Smooth muscle cell (in vitro differentiated cells): ENCODE results near the gene MBTD1. TPM values are rescaled to one million over a fixed set of nuclear protein-coding genes. Genes with fewer than 3 reads are reported as not detected.

ENCODE experiments used
- DNase-seq: peaks from one replicate; lab custom pipeline; 2025; ENCODE audit not compliant: unreplicated experiment; lab: John Stamatoyannopoulos, UW
- H2AFZ ChIP-seq: fragments of 200-600 bp; sonication (generic); 2 replicates; pipeline ENCODE4 v1.6.0; 2016; ENCODE audit warnings: antibody characterized with exemption, low read depth, mild to moderate bottlenecking
- H3F3A ChIP-seq: fragments of 200-600 bp; sonication (generic); 2 replicates; pipeline ENCODE4 v1.6.0; 2017; ENCODE audit warnings: antibody characterized with exemption, low read depth
- H3K27ac ChIP-seq: fragments of 200-600 bp; sonication (generic); 2 replicates; pipeline ENCODE4 v1.5.1; 2016; ENCODE audit warnings: low read depth, mild to moderate bottlenecking
- H3K27me3 ChIP-seq: fragments of 200-600 bp; sonication (generic); 2 replicates; pipeline ENCODE4 v1.6.1; 2016; ENCODE audit warnings: low read depth, mild to moderate bottlenecking
- H3K36me3 ChIP-seq: fragments of 200-600 bp; sonication (generic); 2 replicates; pipeline ENCODE4 v1.5.1; 2016; ENCODE audit warnings: low read depth
- H3K4me1 ChIP-seq: fragments of 200-600 bp; sonication (generic); 2 replicates; pipeline ENCODE4 v1.5.1; 2016; ENCODE audit warnings: low read depth
- H3K4me2 ChIP-seq: fragments of 200-600 bp; sonication (generic); 2 replicates; pipeline ENCODE4 v1.6.0; 2016; ENCODE audit warnings: mild to moderate bottlenecking
- H3K4me3 ChIP-seq: fragments of 200-600 bp; sonication (generic); 2 replicates; pipeline ENCODE4 v1.5.1; 2016; ENCODE audit warnings: mild to moderate bottlenecking
- H3K79me2 ChIP-seq: fragments of 200-600 bp; sonication (generic); 2 replicates; pipeline ENCODE4 v1.6.0; 2016; ENCODE audit warnings: low read depth, mild to moderate bottlenecking
- H3K9ac ChIP-seq: fragments of 200-600 bp; sonication (generic); 2 replicates; pipeline ENCODE4 v1.6.0; 2016; ENCODE audit warnings: low read depth
- H3K9me3 ChIP-seq: fragments of 200-600 bp; sonication (generic); replicated peaks from 2 replicates; pipeline ENCODE4 v1.5.1; 2016; ENCODE audit warnings: low read depth
- H4K20me1 ChIP-seq: fragments of 200-600 bp; sonication (generic); 2 replicates; pipeline ENCODE4 v1.6.0; 2016; ENCODE audit warnings: low read depth
- WGBS: methylation state at CpG from one replicate; pipeline ENCODE4 v1.1.7; 2016; ENCODE audit warnings: low lambda C conversion rate; 5-methylcytosine and 5-hydroxymethylcytosine counted together
- polyA plus RNA-seq: library from polyadenylated mRNA; unstranded; fragments of >200 nt; fragmentation: Nextera tagmentation; extraction: Ambion mirVana; gene quantifications from 2 replicates; pipeline ENCODE4 v1.2.1, GENCODE V29; 2016
- total RNA-seq: library from RNA; depleted of rRNA; stranded (reverse); fragments of >200 nt; gene quantifications from 2 replicates; pipeline ENCODE4 v1.2.3, GENCODE V29; 2014
- TF ChIP-seq, protein P1 (sequence below): fragments of 200-600 bp; sonication (generic); IDR thresholded peaks from 2 replicates; pipeline ENCODE4 v1.5.1; 2017; ENCODE audit warnings: borderline replicate concordance, mild to moderate bottlenecking, antibody characterized with exemption; ENCODE audit not compliant: insufficient read depth, poor library complexity, severe bottlenecking

MBTD1 gene
- total and polyA plus RNA-seq, 2 experiments from 2014 or later = 1.3 to 11.3 TPM

DNA sequence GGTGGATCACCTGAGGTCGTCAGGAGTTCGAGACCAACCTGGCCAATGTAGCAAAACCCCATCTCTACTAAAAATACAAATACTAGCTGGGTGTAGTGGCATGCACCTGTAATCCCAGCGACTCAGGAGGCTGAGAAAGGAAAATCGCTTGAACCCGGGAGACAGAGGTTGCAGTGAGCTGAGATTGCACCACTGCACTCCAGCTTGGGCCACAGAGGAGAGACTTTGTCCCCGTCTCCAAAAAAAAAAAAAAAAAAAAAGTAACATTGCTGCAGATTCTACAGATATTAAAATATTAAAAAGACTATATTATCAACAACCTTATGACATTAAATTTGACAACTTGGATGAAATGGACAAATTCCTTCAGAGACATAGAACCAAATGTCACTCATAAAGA lies 25.7 kb downstream of the MBTD1 start:
- no peaks in the 10 kb centered on the region for H3K36me3 ChIP-seq
- no peak overlapping the region for H3K9ac ChIP-seq
- peaks cover 63% of the 10 kb centered on the region for H3K79me2 ChIP-seq
- peaks cover 71% of the 10 kb centered on the region for H4K20me1 ChIP-seq
- no peaks in the 10 kb centered on the region for H3F3A ChIP-seq
- H3K27ac ChIP-seq = no peak overlapping the region
- H2AFZ ChIP-seq = no peak overlapping the region
- TF ChIP-seq, protein P1, sequence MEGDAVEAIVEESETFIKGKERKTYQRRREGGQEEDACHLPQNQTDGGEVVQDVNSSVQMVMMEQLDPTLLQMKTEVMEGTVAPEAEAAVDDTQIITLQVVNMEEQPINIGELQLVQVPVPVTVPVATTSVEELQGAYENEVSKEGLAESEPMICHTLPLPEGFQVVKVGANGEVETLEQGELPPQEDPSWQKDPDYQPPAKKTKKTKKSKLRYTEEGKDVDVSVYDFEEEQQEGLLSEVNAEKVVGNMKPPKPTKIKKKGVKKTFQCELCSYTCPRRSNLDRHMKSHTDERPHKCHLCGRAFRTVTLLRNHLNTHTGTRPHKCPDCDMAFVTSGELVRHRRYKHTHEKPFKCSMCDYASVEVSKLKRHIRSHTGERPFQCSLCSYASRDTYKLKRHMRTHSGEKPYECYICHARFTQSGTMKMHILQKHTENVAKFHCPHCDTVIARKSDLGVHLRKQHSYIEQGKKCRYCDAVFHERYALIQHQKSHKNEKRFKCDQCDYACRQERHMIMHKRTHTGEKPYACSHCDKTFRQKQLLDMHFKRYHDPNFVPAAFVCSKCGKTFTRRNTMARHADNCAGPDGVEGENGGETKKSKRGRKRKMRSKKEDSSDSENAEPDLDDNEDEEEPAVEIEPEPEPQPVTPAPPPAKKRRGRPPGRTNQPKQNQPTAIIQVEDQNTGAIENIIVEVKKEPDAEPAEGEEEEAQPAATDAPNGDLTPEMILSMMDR = no peak
- over 99% methylated on average over 5 of the region's 6 CpGs for WGBS
- H3K27me3 ChIP-seq = no peaks in the 10 kb centered on the region
- no peak for DNase-seq
- H3K4me3 ChIP-seq = no peak overlapping the region
- no peaks in the 10 kb centered on the region for H3K4me1 ChIP-seq
- no peaks in the 10 kb centered on the region for H3K9me3 ChIP-seq
- H3K4me2 ChIP-seq = no peak overlapping the region

DNA sequence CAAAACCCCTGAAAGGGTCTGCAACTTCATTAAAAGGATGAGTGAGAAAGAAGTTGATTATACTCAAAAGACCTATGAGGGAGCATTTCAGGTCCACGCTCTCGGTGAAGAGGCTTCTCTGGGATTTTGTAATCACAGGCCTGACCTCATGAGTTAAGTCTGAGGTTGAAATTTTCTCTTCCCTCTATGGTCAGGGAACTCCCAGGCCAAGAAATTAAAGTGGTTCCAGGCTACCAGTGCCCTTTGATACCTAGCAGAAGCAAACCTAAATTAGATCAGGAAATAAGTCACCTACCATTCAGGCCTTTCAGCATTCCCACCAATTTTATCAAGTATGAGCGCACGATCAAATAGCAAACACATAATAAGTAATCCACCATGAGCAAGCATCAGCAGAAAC lies 27.9 kb downstream of the MBTD1 start:
- H3K9ac ChIP-seq = no peak overlapping the region
- H3K36me3 ChIP-seq = no peaks in the 10 kb centered on the region
- peaks cover 62% of the 10 kb centered on the region for H3K79me2 ChIP-seq
- H3K27me3 ChIP-seq = no peaks in the 10 kb centered on the region
- H3K4me3 ChIP-seq = no peak overlapping the region
- no peak overlapping the region for H3K27ac ChIP-seq
- DNase-seq = no peak
- peaks cover 64% of the 10 kb centered on the region for H4K20me1 ChIP-seq
- H3F3A ChIP-seq = no peaks in the 10 kb centered on the region
- WGBS = 95% methylated on average over 4 of the region's 4 CpGs
- H3K4me1 ChIP-seq = no peaks in the 10 kb centered on the region
- TF ChIP-seq, protein P1 = no peak
- no peaks in the 10 kb centered on the region for H3K9me3 ChIP-seq
- no peak overlapping the region for H3K4me2 ChIP-seq
- no peak overlapping the region for H2AFZ ChIP-seq

DNA sequence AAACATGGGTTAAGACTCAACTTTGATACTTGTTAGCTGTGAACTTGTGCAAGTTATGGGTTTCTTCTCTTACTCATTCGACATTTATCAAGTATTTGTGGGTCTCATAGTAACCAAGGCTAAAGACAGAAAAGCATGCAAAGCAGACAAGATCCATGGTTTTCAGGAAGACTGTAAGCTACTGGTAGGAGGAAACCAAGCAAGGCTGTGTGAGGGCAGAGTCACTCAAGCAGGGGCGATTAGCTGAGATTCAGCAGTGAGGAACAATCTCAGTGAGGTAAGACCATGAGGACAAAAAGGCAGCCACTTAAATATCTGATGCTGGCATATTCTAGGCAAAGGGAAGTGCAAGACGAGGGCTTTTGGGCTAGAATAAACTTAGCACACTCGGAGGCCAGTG lies 29.5 kb downstream of the MBTD1 start:
- no peaks in the 10 kb centered on the region for H3K9me3 ChIP-seq
- TF ChIP-seq, protein P1 = no peak
- H3K27me3 ChIP-seq = no peaks in the 10 kb centered on the region
- no peak overlapping the region for H3K27ac ChIP-seq
- H3K4me2 ChIP-seq = no peak overlapping the region
- H3K36me3 ChIP-seq = no peaks in the 10 kb centered on the region
- H2AFZ ChIP-seq = no peak overlapping the region
- H4K20me1 ChIP-seq = peaks cover 62% of the 10 kb centered on the region
- WGBS = 77% methylated on average over 4 of the region's 4 CpGs
- H3K4me1 ChIP-seq = no peaks in the 10 kb centered on the region
- no peak overlapping the region for H3K9ac ChIP-seq
- peaks cover 53% of the 10 kb centered on the region for H3K79me2 ChIP-seq
- no peak for DNase-seq
- no peaks in the 10 kb centered on the region for H3F3A ChIP-seq
- H3K4me3 ChIP-seq = no peak overlapping the region

DNA sequence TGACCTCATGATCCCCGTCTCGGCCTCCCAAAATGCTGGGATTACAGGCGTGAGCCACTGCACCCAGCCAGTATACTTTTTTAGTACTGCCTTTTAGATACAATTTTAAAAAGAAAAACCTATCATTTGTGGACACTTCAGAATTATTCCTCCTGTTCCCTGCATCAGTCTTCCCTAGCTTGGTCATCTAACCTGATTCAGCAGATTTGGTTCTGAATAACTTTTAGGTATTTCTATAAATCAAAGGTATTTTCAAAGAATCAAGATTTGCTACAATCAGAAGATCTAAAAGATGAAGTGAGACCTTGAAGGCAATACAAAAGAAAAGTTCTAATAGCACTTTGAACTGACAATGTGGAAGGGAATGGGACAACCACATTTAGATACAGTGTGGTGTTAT lies 30.0 kb downstream of the MBTD1 start:
- Histone ChIP-seq H3K36me3 (no peaks in the 10 kb centered on the region), H3K9ac (no peak overlapping the region), H2AFZ (no peak overlapping the region), H3K27ac (no peak overlapping the region), H3K4me1 (no peaks in the 10 kb centered on the region), H3K79me2 (peaks cover 48% of the 10 kb centered on the region), H4K20me1 (peaks cover 60% of the 10 kb centered on the region), H3K27me3 (no peaks in the 10 kb centered on the region), H3K4me2 (no peak overlapping the region), H3K9me3 (no peaks in the 10 kb centered on the region), H3K4me3 (no peak overlapping the region), H3F3A (no peaks in the 10 kb centered on the region)
- DNase-seq = no peak
- TF ChIP-seq, protein P1 = no peak
- WGBS = 97% methylated on average over 3 of the region's 3 CpGs
